OCI-LY1 (cell line): ENCODE measurements around the gene NAPEPLD.
A peak's percentile ranks its signal among the peaks of the same experiment; 100 is the strongest.
"Not testable (repeated sequence)": the region's sequence is repeated elsewhere in the genome, so short reads cannot be mapped to it uniquely, and the experiment has no call there.

Experiments used
- H2AFZ ChIP-seq: fragments of 200-600 bp; sonication (generic), shearing (Covaris generic); 2 replicates; pipeline ENCODE4 v1.6.0; 2014; ENCODE audit warnings: antibody characterized with exemption, mild to moderate bottlenecking, low read length
- H3F3A ChIP-seq: fragments of 200-600 bp; sonication (generic), shearing (Covaris generic); 2 replicates; pipeline ENCODE4 v1.6.0; 2014; ENCODE audit warnings: mild to moderate bottlenecking, antibody characterized with exemption, low read length, moderate library complexity; ENCODE audit not compliant: insufficient read depth
- H3K27ac ChIP-seq: fragments of 200-600 bp; sonication (generic); 2 replicates; pipeline ENCODE4 v1.5.1; 2014; ENCODE audit warnings: low read length, mixed run types, mild to moderate bottlenecking, low read depth; ENCODE audit not compliant: poor library complexity, severe bottlenecking
- H3K27me3 ChIP-seq: fragments of 200-600 bp; sonication (generic); 2 replicates; pipeline ENCODE4 v1.6.0; 2014; ENCODE audit warnings: antibody characterized with exemption, mild to moderate bottlenecking, low read length, moderate library complexity; ENCODE audit not compliant: insufficient read depth
- H3K36me3 ChIP-seq: fragments of 200-600 bp; sonication (generic); 2 replicates; pipeline ENCODE4 v1.6.1; 2014; ENCODE audit warnings: mild to moderate bottlenecking, antibody characterized with exemption, low read length, moderate library complexity, mixed read lengths; ENCODE audit not compliant: insufficient read depth
- H3K4me1 ChIP-seq: fragments of 200-600 bp; sonication (generic); 2 replicates; pipeline ENCODE4 v1.5.1; 2014; ENCODE audit warnings: mild to moderate bottlenecking, low read length, moderate library complexity; ENCODE audit not compliant: insufficient read depth, severe bottlenecking
- H3K4me2 ChIP-seq: fragments of 200-600 bp; sonication (generic), shearing (Covaris generic); 2 replicates; pipeline ENCODE4 v1.6.1; 2014; ENCODE audit warnings: low read length
- H3K4me3 ChIP-seq: fragments of 200-600 bp; sonication (generic); 2 replicates; pipeline ENCODE4 v1.5.1; 2014; ENCODE audit warnings: low read length, low read depth, mild to moderate bottlenecking, mixed read lengths; ENCODE audit not compliant: poor library complexity, severe bottlenecking
- H3K79me2 ChIP-seq: fragments of 200-600 bp; shearing (Covaris generic); 2 replicates; pipeline ENCODE4 v1.6.1; 2016; ENCODE audit warnings: mixed run types, low read length, mixed read lengths; ENCODE audit not compliant: insufficient read depth
- H3K9ac ChIP-seq: fragments of 200-600 bp; sonication (generic), shearing (Covaris generic); 2 replicates; pipeline ENCODE4 v1.6.1; 2014; ENCODE audit warnings: mild to moderate bottlenecking, low read length, mixed read lengths
- H3K9me2 ChIP-seq: fragments of 200-600 bp; sonication (generic), shearing (Covaris generic); 2 replicates; pipeline ENCODE4 v1.6.1; 2014; ENCODE audit warnings: low read depth, mild to moderate bottlenecking, low read length, mixed read lengths
- H3K9me3 ChIP-seq: fragments of 200-600 bp; shearing (Covaris generic); 2 replicates; pipeline ENCODE4 v1.6.1; 2014; ENCODE audit warnings: low read length, mixed read lengths
- H4K20me1 ChIP-seq: fragments of 200-600 bp; sonication (generic), shearing (Covaris generic); 2 replicates; pipeline ENCODE4 v1.6.0; 2016; ENCODE audit warnings: mild to moderate bottlenecking, low read length; ENCODE audit not compliant: insufficient read depth
- CTCF ChIP-seq: fragments of 200-600 bp; sonication (generic), shearing (Covaris generic); IDR thresholded peaks from 2 replicates; pipeline ENCODE4 v1.5.1; 2017; ENCODE audit warnings: mild to moderate bottlenecking, antibody characterized with exemption, low read length, moderate library complexity, mixed read lengths
- EZH2 ChIP-seq: fragments of 200-600 bp; sonication (generic), shearing (Covaris generic); IDR thresholded peaks from 2 replicates; pipeline ENCODE4 v1.8.0; 2017; ENCODE audit warnings: borderline replicate concordance, mixed run types, mild to moderate bottlenecking, antibody characterized with exemption, low read length, moderate library complexity, mixed read lengths

The NAPEPLD gene

GRCh38 chr7:103148994-103149807 is at the start of gene NAPEPLD:
TSS of gene NAPEPLD (minus strand) at chr7:103149099. CDS start at chr7:103128776, 20,323 bp downstream.
- Histone ChIP-seq H4K20me1 (no peaks in the 10 kb centered on the region), H3F3A (no peaks in the 10 kb centered on the region), H3K4me2 (peak within 1 kb of the TSS; percentile 83), H3K36me3 (no peaks in the 10 kb centered on the region), H3K79me2 (peaks cover 43% of the 10 kb centered on the region), H2AFZ (peak within 1 kb of the TSS; percentile 38), H3K9ac (peak within 1 kb of the TSS; percentile 84), H3K4me1 (peaks cover 43% of the 10 kb centered on the region), H3K27me3 (no peaks in the 10 kb centered on the region), H3K9me3 (no peaks in the 10 kb centered on the region), H3K27ac (peak within 1 kb of the TSS; percentile 87), H3K9me2 (no peaks in the 10 kb centered on the region), H3K4me3 (peak within 1 kb of the TSS; percentile 74)
- TF ChIP-seq CTCF (no peak), EZH2 (no peak)

DNA sequence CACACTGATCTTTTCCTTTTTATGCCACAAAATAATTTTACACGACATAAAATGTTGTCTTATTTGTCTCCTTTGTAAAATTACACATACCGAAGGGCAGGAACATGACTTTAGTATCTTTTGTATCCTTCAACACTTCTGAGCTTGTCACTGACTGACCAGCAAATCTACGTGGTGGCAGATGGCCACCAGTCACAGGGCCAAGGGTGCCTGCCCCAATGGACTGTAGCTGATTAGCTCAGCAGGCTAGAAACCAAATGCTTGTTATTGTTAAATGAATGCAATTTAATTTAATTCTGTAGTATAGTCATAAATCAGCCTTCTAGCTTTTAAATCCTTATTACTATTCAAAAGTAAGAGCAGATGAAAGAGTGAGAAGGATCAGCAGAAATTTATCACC is 49.2 kb upstream of the NAPEPLD start:
- H4K20me1 ChIP-seq, H3K4me3 ChIP-seq, H3F3A ChIP-seq, H3K4me1 ChIP-seq, H3K79me2 ChIP-seq, H3K9me2 ChIP-seq, H3K9me3 ChIP-seq, H3K9ac ChIP-seq, H3K36me3 ChIP-seq, H3K4me2 ChIP-seq, H3K27me3 ChIP-seq, H3K27ac ChIP-seq, H2AFZ ChIP-seq: not testable (repeated sequence)

DNA sequence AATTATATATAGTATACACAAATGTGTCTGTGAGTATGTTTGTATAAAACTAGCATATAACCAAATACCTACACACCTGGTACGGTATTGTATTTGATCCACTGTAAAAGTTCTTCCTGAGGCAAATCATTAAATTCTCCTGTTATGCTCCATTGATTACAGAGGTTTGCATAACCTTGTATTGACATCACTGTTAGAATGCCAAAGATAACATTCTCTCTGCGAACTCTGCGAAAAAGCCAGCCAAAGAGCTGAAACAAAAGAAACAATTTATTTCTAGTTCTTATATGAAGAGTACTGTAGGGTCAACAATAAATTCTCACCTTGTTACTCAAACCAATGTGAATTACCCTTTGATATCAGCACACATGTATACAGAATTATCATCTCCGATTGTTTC is 46.5 kb upstream of the NAPEPLD start:
- H3K9me2 ChIP-seq, H3K9me3 ChIP-seq, H3F3A ChIP-seq, H3K4me2 ChIP-seq, H4K20me1 ChIP-seq, H3K79me2 ChIP-seq, H3K9ac ChIP-seq, H3K36me3 ChIP-seq, H2AFZ ChIP-seq, H3K4me1 ChIP-seq, H3K27ac ChIP-seq, H3K4me3 ChIP-seq, H3K27me3 ChIP-seq: not testable (repeated sequence)

DNA sequence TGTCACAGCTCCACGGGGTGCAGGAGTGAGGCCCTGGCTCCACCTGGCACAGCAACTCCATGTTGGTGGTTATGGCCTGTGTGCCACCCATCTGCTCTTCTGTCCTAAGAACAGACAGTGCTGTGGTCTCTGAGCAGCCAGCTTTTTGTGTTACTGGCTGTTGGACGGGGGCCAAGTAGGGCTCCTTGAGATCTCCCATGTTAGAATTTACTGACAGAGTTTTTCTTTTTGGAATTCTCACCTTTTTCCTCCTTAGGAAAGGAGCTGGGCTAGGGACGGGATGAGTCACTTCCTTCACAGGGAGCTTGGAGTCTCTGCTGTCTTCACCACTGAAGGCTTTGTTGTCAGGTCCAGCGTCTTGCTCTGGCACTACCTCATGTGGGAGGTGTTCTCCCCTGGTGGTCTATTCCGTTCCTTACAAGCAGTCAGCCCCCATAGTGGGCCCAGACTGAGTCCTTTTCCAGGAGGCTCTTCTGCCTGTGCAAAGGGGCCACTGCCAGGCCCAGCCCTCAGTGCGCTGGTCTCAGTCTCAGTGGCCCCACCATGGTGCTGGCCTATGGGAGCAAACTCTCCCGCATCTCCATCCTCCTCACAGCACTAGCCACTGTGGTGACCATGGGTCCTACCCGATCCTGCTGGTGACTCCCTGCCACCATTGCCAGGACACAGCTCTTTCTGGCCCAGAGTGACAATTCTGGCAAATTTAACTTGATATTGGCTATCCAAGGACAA is 23.7 kb upstream of the NAPEPLD start:
- H3K4me1 ChIP-seq, H3K27me3 ChIP-seq, H3K79me2 ChIP-seq, H3K9me2 ChIP-seq, H4K20me1 ChIP-seq, H3K27ac ChIP-seq, H3F3A ChIP-seq, H2AFZ ChIP-seq, H3K4me3 ChIP-seq, H3K4me2 ChIP-seq, H3K9ac ChIP-seq, H3K9me3 ChIP-seq, H3K36me3 ChIP-seq: not testable (repeated sequence)

DNA sequence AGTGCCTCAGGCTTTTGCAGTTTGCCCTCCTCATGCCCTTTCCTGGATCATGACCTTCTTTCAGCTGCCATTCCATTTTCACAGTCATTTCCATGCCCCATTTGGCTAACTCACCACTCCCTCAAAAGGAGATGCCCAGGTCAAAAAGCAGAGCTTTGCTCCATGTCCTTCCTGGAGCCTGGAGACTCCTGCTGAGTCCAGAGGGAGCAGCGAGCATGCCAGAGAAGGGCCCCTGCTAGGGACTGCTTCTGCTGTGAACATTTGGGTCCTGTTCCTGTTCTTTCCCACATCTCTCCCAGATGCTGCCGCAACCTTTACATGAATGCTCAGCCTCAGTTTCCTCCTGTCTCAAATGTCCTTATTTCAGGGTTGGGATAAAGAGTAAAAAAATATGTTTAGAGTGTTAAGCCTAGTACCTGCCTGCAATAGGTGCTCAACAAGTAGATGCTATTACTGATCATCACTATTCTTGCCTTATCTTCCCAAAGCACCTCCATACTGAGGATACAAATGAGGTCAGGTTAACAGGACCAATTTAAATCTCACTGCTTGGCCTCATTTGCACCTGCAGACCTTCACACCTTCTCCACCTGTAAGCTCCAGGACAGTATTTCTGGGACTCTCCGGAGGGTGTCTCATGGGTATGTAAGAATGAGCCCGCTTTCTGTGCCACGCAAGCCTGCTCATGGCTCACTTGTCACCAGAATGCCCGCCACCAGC is 23.0 kb upstream of the NAPEPLD start:
- not testable (repeated sequence) for H3K9ac ChIP-seq, H3K79me2 ChIP-seq, H3K4me3 ChIP-seq, H4K20me1 ChIP-seq, H3K4me2 ChIP-seq, H3K27ac ChIP-seq, H3K4me1 ChIP-seq, H3K9me3 ChIP-seq, H3K36me3 ChIP-seq, H3K27me3 ChIP-seq, H2AFZ ChIP-seq, H3K9me2 ChIP-seq, H3F3A ChIP-seq

DNA sequence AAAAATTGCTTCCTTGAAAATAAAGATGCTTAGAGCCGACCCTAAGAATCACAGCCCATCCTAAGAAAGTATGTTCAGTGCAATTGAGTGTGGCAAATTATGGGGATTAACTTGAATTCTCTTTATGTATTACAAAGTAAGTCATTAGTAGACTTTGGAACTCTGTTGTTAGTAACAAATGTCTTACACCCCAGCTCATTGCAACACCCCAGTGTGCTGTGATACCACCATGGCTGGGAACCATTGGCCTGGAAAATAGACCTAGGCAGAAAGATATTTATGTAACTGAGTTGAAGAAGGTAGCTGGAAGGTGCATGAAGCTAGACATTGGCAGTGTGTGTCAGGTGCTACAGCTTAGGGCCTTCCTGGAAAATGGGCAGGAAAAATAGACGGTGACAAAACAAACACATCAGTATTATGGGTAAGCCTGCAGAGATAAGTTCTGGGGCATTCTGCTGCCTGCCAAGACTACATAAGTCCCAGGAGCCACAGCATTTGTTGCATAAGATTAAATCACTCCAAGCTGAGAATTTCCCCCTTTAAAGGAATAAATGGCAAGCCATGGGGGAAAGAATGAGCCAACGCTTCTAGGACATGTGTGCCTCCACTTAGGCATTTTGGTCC is 18.1 kb upstream of the NAPEPLD start:
- H3K9ac ChIP-seq, H3K79me2 ChIP-seq, H3K36me3 ChIP-seq, H3K4me1 ChIP-seq, H3K9me2 ChIP-seq, H3K27ac ChIP-seq, H2AFZ ChIP-seq, H3K4me3 ChIP-seq, H3K4me2 ChIP-seq, H4K20me1 ChIP-seq, H3K27me3 ChIP-seq, H3F3A ChIP-seq, H3K9me3 ChIP-seq: not testable (repeated sequence)
